Right lobe of liver (tissue), 4 donors: ENCODE results near the gene TMPRSS5.

Source experiments
- POLR2A ChIP-seq: fragments of 450-650 bp; IDR thresholded peaks from one replicate; pipeline ENCODE4 v1.6.1; 2017; ENCODE audit warnings: antibody characterized with exemption, mild to moderate bottlenecking
- TF ChIP-seq, protein P1 (sequence below), 4 donors: fragments of 200-600 bp in 3 of 4; fragments of 450-650 bp in 1 of 4; IDR thresholded peaks; one replicate each; pipeline versions ENCODE4 v1.5.1 to v1.8.0; 2016 to 2022; ENCODE audit warnings: antibody characterized with exemption in 4 of 4, mild to moderate bottlenecking in 2 of 4
- donor health status: DM: no; HTN: no; CAD: no.
- donor health status: DM: no; HTN: no; CAD: no.
- donor health status: DM: no; HTN: yes; CAD: no.

DNA sequence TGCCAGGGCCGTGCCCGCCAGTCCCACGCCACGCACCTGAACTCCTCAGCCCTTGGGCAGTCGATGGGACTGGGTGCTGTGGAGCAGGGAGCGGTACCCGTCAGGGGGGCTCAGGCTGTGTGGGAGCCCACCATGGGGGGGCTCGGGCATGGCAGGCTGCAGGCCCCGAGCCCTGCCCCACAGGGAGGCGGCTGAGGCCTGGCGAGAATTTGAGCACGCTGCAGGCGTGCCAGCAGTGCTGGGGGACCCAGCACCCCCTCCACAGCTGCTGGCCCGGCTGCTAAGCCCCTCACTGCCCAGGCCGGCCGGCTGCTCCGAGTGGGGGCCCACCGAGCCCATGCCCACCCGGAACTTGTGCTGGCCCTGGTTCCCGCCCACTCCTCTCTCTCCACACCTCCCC, 56.8 kb downstream of the TMPRSS5 start:
- TF ChIP-seq POLR2A: no peak
- TF ChIP-seq, protein P1, sequence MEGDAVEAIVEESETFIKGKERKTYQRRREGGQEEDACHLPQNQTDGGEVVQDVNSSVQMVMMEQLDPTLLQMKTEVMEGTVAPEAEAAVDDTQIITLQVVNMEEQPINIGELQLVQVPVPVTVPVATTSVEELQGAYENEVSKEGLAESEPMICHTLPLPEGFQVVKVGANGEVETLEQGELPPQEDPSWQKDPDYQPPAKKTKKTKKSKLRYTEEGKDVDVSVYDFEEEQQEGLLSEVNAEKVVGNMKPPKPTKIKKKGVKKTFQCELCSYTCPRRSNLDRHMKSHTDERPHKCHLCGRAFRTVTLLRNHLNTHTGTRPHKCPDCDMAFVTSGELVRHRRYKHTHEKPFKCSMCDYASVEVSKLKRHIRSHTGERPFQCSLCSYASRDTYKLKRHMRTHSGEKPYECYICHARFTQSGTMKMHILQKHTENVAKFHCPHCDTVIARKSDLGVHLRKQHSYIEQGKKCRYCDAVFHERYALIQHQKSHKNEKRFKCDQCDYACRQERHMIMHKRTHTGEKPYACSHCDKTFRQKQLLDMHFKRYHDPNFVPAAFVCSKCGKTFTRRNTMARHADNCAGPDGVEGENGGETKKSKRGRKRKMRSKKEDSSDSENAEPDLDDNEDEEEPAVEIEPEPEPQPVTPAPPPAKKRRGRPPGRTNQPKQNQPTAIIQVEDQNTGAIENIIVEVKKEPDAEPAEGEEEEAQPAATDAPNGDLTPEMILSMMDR (IDR thresholded peaks at IDR 0.05): no peak
